ENCODE data around the gene KCNMA1.

Gene KCNMA1

DNA sequence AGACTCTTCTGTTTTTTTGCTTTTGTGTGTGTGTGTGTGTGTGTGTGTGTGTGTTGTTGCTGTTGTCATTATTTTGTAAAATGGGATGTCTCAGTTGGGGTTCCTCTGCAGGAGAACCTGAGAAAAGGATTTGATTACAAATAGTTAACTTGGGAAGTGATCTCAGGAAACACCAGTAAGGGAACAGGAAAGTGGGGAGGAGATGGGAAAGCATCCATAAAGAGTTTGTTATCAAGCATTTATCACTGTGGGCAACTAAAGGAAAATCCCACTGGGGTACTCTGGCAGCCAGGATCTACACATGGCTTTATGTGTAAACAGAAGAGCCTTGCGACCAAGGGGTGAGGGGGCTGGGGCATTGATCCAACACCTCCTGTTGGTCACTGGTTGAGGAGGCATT lies 485.4 kb downstream of the KCNMA1 start:
- no peak for DNase-seq (ENCODE audit: low read depth)

GRCh38 chr10:77151408-77151807 lies 486.2 kb downstream of the KCNMA1 start:
- no peak for DNase-seq (ENCODE audit: low read depth)

DNA sequence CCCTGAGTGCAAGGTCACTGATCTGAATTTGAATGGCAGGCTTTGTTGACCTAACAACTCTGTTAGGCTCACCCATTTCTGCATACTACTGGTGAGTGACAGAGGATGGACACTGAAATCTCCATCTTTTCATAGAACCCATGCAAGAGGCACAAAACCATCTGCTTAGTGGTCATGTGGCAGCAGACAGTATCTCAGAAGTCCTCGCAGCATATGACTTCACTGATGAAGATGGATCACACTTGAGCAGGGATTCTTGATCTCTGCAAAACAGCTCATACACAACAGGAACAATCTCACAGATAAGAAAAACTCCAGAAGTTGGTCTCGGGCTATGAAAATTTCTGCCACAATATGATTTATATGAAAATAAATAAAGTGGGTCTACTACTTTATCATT lies 487.9 kb downstream of the KCNMA1 start:
- DNase-seq (ENCODE audit: low read depth): no peak

- no peak for DNase-seq (ENCODE audit: low read depth)
Measured at GRCh38 chr10:77149001-77149400, 488.6 kb downstream of the KCNMA1 start.

- no peak for DNase-seq (ENCODE audit: low read depth)
Measured at GRCh38 chr10:77147871-77148270, 489.7 kb downstream of the KCNMA1 start.

GRCh38 chr10:77146712-77147336 lies 490.8 kb downstream of the KCNMA1 start:
- no peak for DNase-seq (ENCODE audit: low read depth)

- no peak for DNase-seq (ENCODE audit: low read depth)
Measured at GRCh38 chr10:77144656-77145055, 493.0 kb downstream of the KCNMA1 start.

- DNase-seq (ENCODE audit: low read depth): no peak
Measured at GRCh38 chr10:77139252-77140160, 498.1 kb downstream of the KCNMA1 start.

DNA sequence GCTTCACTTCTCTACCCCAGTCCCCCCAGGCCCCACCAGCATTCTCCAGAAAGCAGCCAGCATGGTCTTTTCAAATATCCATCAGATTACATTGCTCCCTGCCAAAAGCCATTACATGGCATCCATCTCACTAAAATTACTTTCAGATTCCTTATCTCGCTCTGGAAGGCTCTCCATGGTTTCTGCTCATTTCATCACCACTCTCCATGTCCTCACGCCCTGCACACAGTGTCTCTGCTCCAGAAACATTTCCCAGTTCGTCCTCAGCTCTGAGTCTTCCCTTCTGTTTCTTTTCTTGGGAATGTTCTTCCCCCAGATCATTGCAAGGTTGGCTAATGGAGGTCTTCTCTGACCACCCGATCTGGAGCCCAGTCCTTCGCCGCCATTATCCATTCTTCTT lies 499.1 kb downstream of the KCNMA1 start:
- DNase-seq (ENCODE audit: low read depth): no peak

GRCh38 chr10:77135555-77135954 lies 502.1 kb downstream of the KCNMA1 start:
- no peak for DNase-seq (ENCODE audit: low read depth)

- no peak for DNase-seq (ENCODE audit: low read depth)
Measured at GRCh38 chr10:77131214-77131613, 506.4 kb downstream of the KCNMA1 start.

DNA sequence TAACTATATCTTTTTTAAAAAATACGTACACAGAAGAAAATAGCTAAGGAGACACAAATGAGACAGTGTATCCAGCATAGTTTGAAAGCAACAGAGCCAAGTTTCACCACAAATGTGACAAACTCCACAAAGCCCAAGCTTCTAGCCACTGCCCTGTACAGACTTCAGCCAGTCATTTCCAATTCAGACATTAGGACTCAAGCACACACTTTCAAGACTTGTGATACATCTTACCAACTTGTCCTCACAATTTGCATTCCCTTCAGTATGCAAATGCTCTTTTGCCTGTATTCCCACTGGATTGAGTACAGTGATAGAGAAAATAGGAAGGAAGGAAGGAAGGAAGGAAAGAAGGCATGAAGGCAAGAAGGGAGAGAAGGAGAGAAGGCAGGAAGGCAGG lies 510.4 kb downstream of the KCNMA1 start:
- no peak for DNase-seq (ENCODE audit: low read depth)

DNA sequence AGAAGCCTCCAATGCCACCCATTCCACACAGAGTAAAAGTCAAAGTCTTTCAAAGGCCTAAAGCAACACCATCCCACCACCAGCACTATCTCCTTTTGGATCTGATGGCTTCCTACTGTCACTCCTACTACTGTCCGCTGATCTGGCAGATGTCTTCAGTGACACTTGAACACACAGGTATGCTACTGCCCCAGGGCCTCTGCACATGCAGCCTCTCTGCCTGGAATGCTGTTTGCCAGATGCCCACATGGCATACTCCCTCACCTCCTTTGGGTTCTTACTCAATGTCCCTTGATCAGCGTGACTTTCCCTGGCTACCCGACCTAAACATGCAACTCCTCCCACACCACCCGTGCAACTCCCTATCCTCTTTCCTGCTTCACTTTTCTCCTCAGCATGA lies 512.4 kb downstream of the KCNMA1 start:
- no peak for DNase-seq (ENCODE audit: low read depth)

- no peak for DNase-seq (ENCODE audit: low read depth)
Measured at GRCh38 chr10:77123330-77123729, 514.3 kb downstream of the KCNMA1 start.

- DNase-seq (ENCODE audit: low read depth): no peak
Measured at GRCh38 chr10:77121829-77122228, 515.8 kb downstream of the KCNMA1 start.

- DNase-seq (ENCODE audit: low read depth): no peak
Measured at GRCh38 chr10:77120666-77121376, 516.8 kb downstream of the KCNMA1 start.

- no peak for DNase-seq (ENCODE audit: low read depth)
Measured at GRCh38 chr10:77120012-77120411, 517.6 kb downstream of the KCNMA1 start.

- no peak for DNase-seq (ENCODE audit: low read depth)
Measured at GRCh38 chr10:77118603-77119282, 518.9 kb downstream of the KCNMA1 start.

DNA sequence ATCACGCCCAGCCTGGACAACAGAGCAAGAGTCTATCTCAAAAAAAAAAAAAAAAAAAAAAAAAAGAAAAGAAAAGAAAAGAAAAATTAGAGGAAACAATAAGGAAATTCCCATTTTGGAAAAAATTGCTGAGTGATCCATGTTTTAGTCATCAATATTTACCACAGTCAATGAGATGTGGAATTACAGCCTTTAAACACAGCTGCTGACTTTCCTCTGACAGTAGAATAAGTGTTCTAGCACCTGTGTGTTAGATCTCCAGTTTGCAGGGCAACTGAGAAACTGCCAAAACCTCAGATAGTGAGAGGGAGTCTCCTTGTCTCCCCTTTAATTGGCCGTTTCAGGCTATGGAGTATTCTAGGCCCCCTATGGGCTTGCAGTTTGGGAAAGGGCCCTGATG lies 520.1 kb downstream of the KCNMA1 start:
- no peak for DNase-seq (ENCODE audit: low read depth)

GRCh38 chr10:77116904-77117303 lies 520.7 kb downstream of the KCNMA1 start:
- no peak for DNase-seq (ENCODE audit: low read depth)

GRCh38 chr10:77114181-77114821 lies 523.3 kb downstream of the KCNMA1 start:
- no peak for DNase-seq (ENCODE audit: low read depth)

Data from activated T-helper 1 cell treated with Interleukin-2 at 50 U/mL for 16 hours (primary cell).